ENCODE results near the gene ANTXR2.
"Not testable (repeated sequence)": the region's sequence is repeated elsewhere in the genome, so short reads cannot be mapped to it uniquely, and the experiment has no call there.

ANTXR2 gene

DNA sequence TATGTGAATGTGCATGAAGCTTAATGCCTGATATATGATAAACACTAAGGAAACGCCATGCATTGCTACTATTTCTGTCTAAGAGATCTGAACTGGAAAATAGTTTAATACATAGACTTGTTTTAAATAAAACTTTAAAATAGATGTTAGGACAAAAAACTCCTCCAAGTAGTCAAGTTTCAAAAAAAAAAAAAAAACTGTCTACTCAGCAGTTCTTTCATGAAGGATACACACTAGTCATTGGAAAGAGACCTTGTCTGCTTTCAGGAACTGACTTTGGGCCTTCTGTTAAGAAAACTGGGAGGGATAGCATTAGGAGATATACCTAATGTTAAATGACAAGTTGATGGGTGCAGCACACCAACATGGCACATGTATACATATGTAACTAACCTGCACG, 138.4 kb downstream of the ANTXR2 start:
- DNase-seq, result no peak
- intact Hi-C loops (cut with DNase I), result no loop called here

DNA sequence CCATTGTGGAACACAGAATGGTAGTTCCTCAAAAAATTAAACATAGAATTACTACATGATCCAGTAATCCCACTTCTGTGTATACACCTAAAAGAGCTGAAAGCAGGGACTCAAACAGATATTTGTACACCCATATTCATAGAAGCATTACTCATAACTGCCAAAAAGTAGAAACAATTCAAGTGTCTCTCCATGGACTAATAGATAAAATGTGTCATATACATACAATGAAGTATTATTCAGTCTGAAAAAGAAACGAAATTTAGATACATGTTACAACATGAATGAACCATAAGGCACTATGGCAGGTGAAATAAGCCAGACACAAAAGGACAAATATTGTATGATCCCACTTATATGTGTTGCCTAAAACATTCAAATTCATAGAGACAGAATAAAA, 145.1 kb downstream of the ANTXR2 start:
- DNase-seq, result no peak
- intact Hi-C loops (cut with DNase I), result no loop called here

- intact Hi-C loops (cut with DNase I), result no loop called here
Measured at GRCh38 chr4:79923281-79923680, 149.7 kb downstream of the ANTXR2 start.

GRCh38 chr4:79922011-79922410, 151.0 kb downstream of the ANTXR2 start:
- intact Hi-C loops (cut with DNase I), result no loop called here

More at GRCh38 chr4:79923281-79923680, 149.7 kb downstream of the ANTXR2 start:
- no peak for DNase-seq

DNA sequence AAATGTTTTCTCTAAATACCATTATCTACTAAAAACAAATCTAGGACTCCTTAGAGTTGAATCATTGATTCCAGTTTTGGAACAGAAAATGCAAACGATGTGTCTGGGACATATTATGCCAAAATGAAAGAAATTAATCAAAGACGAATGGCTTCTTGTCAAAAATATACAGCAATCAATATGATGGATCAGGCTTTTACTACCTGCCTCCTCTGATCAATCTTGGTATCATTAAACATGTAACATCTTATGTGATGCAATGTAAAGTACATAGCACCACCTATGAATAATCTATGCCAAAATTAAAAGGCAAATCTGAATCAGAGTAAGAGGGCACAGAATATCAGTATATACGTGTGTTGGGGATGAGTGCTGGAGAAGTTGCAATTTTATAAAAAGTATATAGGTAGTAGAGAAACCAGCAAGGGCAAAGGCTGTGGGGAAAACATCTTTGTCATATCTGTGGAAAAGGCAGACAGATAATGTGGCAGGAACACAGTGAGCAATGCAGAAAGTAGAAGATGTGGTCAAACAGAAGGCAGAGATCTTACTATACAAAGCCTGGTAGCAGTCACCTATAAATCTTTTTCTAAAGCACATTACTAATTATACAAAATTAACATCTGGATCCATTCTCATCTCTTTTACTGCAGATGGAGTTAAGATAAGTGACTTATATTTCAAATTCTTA, 152.7 kb downstream of the ANTXR2 start:
- intact Hi-C loops (cut with DNase I), result no loop called here
- DNase-seq, result no peak

More at GRCh38 chr4:79922011-79922410, 151.0 kb downstream of the ANTXR2 start:
- DNase-seq, result no peak

GRCh38 chr4:79918292-79918691, 154.7 kb downstream of the ANTXR2 start:
- no peak for DNase-seq
- intact Hi-C loops (cut with DNase I), result no loop called here

DNA sequence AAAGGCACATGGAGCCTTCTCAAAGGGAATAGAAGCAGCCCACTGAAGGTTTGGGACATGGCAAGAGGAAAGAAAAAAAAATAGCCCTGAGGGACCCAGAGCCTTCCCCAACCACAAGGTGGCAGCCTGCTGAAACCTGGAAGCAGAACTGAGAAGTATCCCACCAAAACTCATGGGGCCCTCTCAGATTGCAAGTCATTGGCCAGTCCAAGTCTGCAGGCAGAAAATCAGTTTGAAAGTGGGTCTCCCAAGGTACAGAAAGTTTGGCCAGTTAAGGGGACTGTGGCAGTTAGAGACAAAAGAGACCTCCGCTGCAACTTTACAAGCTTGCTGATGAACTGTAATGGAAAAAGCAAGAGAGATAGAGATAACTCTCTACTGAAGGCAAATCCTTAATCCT, 155.8 kb downstream of the ANTXR2 start:
- no peak for DNase-seq
- intact Hi-C loops (cut with DNase I), result no loop called here

- no peak for DNase-seq
- intact Hi-C loops (cut with DNase I), result no loop called here
Measured at GRCh38 chr4:79915246-79915645, 157.8 kb downstream of the ANTXR2 start.

DNA sequence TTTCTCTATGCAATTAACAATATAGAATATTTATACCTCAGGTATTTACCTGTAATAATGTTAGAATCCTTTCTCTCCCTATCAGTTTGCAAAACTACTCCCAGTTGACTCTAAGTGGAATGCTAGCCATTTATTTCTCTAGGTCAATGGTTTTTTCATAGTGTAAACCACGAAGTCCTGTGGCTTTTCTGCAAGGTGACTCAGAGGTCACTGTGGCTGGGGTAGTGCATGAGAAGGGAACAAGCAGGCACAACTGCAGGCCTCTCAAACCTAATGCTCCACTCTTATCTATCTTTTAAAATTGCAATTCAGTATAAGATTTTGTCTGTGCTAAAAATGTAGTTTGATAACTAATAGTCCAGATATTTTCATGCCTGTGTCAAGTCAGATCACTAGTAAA, 159.4 kb downstream of the ANTXR2 start:
- intact Hi-C loops (cut with DNase I), result no loop called here
- no peak for DNase-seq

- no peak for DNase-seq
- intact Hi-C loops (cut with DNase I), result no loop called here
Measured at GRCh38 chr4:79907001-79907400, 166.0 kb downstream of the ANTXR2 start.

GRCh38 chr4:79906303-79906702, 166.7 kb downstream of the ANTXR2 start:
- no peak for DNase-seq
- intact Hi-C loops (cut with DNase I), result no loop called here

DNA sequence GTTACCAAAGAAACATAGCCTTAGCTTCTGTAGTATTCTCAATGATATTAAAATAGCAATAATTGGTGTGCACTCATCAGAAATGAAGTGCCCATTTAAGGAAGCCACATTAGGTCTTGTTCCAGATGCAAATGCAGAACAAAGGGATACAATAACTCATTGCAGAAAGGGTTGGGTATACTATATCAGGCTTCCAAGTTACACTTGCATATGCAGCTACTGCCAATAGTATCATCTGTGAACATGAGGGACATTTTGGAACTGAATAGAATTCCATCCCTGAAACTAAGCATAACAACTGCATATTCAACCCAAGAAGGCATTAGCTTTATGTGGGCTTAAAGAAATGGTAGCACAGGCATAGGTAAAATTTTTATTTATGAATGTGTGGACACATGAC, 167.8 kb downstream of the ANTXR2 start:
- DNase-seq, result no peak
- intact Hi-C loops (cut with DNase I), result no loop called here

- no peak for DNase-seq
- intact Hi-C loops (cut with DNase I), result no loop called here
Measured at GRCh38 chr4:79904331-79904730, 168.7 kb downstream of the ANTXR2 start.

DNA sequence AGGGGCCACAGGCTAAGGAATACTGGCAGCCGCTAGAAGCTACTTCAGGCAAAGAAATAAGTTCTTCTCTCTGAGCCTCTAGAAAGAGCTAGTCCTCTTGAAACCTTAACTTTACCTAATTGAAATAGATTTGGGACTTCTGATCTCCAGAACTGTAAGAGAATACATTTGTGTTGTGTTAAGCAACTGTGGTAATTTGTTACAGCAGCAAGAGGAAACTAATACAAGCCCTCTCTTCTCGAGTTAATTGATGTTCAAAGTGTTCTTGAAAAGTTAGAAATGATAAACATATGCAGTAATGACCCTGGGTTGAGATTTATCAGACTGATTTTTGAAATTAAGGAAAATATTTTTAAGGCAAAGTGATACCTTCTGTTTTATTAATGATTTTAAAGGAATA, 172.8 kb downstream of the ANTXR2 start:
- intact Hi-C loops (cut with DNase I), result no loop called here
- DNase-seq, result no peak

- no peak for DNase-seq
- intact Hi-C loops (cut with DNase I), result no loop called here
Measured at GRCh38 chr4:79899481-79899880, 173.5 kb downstream of the ANTXR2 start.

DNA sequence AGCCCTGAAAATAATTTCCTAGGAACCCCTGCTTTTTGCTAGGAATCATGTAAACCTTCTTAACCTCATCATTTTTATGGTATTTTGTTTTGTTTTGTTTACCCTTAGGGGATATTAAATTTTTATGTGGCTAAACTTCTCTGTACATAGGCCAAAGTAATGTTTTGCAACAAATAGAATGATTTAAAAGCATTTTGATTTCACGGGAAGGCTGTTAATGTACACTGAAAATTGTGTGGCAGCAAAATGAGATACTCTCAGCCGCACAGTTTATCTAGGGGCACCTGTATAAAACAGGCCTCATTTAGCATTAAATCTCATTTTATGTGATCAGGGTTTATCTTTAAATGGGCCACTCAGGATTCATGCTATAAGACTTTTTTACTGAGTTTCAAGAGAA, 175.0 kb downstream of the ANTXR2 start:
- no peak for DNase-seq
- intact Hi-C loops (cut with DNase I), result no loop called here

DNA sequence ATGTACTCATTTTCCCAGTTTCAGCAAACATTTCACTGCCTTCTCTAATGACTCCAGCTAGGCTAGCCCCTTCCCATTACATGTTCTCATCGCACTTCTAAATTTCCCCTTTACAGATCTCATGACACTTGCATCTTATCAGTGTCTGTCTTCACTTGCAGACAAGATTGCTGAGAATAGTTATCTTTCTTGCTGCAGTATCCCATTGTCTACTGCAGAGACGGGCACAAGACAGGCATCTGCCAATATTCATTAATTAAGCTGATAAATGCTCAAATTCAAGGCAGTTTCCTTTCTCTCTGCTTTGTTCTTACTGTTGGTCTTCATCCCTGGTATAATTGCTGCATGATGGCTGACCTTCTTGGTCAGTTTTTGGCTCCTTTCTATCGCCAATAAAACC, 175.9 kb downstream of the ANTXR2 start:
- DNase-seq, result no peak
- intact Hi-C loops (cut with DNase I), result no loop called here

- intact Hi-C loops (cut with DNase I), result no loop called here
Measured at GRCh38 chr4:79893456-79893855, 179.6 kb downstream of the ANTXR2 start.

GRCh38 chr4:79889026-79889425, 184.0 kb downstream of the ANTXR2 start:
- DNase-seq; intact Hi-C loops (cut with DNase I): not testable (repeated sequence)

More at GRCh38 chr4:79893456-79893855, 179.6 kb downstream of the ANTXR2 start:
- no peak for DNase-seq

DNA sequence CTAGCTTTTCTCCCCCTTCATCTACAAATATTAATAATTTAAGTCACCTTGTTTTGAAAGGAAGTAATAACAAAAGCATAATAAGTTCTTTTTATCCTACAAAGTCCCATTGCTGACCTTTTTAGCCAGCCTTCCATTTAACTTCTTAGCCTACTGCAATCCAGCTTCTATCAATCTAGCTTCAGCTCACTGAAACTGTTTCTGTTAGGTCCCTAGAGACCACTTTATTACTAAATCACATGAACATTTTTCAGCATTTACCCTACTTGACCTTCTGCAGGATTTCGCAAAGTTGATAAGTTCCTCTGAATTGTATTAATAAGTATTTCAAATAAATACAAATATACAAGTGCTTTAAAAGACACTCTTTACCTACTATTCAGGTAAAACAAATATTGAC, 186.5 kb downstream of the ANTXR2 start:
- intact Hi-C loops (cut with DNase I), result no loop called here
- DNase-seq, result no peak

DNA sequence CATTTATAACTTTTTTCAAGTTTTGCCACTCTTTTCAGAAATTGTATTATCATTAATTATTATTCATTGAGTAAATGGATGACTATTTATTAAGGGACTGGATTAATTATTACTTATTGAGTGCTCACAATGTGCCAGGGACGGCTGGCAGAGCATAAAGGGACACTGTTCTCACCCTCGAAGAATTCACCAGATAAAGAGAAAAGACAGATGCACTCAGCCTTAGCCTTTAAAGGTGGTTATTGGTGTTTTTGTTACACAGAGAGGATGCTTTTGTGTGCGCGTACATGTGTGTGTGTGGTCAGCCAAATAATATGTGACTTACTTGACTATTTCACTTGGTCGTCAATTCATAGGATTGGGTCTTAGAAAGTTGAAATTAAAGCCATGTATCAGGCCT, 187.0 kb downstream of the ANTXR2 start:
- DNase-seq, result no peak
- intact Hi-C loops (cut with DNase I), result no loop called here

DNA sequence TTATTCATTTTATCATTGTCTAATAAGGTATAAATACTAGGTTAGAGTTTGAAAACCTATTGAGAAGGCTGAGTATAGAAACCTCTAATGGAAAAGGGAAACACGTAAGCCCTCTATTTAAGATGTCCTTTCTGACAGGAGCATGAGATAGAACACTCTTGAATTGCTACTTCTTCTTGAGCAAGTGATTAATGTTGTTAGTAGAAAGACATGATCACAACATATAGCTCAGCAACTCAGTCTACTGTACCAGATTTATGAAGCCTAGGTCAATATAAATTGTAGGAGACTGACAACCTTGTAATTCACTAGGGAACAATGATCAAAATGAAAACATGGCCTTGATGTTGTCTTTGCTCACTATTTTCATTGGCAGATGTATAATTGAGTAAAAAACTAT, 189.7 kb downstream of the ANTXR2 start:
- intact Hi-C loops (cut with DNase I), result no loop called here
- no peak for DNase-seq

DNA sequence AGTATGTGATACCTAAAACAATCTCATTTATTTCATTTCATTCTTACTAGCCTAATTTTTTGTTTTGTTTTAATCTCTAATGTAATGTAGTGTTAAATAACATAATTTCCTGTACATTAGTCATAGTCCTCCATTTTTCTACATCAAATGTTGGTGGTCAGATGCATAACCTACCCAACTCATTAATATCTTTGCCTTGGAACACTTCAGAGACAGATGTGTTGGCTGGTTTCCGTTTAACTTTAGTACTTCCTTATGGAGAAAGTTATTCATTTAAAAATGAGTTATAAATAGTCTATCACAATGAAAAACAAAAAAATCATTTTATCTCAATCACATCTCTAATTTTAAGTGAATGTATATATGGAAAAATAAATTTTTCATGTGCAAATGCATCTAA, 190.2 kb downstream of the ANTXR2 start:
- intact Hi-C loops (cut with DNase I), result no loop called here
- no peak for DNase-seq

Measured in posterior cingulate gyrus (tissue), 11 donors.